ENCODE data around the gene PDE5A.

GRCh38 chr4:119521268-119521667 is 107.3 kb downstream of the PDE5A start:
- no peak for TF ChIP-seq CTCF (IDR thresholded peaks at IDR 0.05)
- TF ChIP-seq POLR2A (IDR thresholded peaks at IDR 0.05): no peak
- TF ChIP-seq POLR2AphosphoS5 (IDR thresholded peaks at IDR 0.05): no peak
